GM20000 (cell line): ENCODE measurements around the gene SERGEF.

Experiments used
- DNase-seq: peaks from one replicate; pipeline ENCODE4 v3.0.0; 2012; ENCODE audit warnings: low spot score
- TF ChIP-seq, protein P1 (sequence below): IDR thresholded peaks from 2 replicates; pipeline ENCODE4 v1.5.1; 2012; ENCODE audit warnings: mild to moderate bottlenecking, control low read depth; ENCODE audit errors: extremely low read depth, missing control alignments

SERGEF gene

DNA sequence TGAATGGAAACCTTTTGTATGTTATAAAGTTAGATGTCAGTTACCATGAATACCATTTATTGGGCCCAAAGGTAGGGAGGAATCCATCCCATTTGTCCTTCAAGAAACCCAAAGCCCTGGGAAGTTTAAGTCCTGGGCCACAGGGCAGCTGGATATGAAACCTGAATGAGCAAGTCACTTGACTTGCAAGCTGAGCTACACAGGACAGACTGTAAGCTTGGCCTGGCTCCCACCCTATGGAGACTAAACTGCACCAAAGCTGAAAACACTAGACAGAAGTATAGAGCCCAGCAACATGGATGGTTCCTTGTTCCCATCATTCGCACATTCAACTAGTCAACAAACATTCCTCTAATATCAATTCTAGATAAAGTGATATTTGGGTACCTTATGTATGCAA is 207.0 kb downstream of the SERGEF start:
- DNase-seq = no peak
- TF ChIP-seq, protein P1, sequence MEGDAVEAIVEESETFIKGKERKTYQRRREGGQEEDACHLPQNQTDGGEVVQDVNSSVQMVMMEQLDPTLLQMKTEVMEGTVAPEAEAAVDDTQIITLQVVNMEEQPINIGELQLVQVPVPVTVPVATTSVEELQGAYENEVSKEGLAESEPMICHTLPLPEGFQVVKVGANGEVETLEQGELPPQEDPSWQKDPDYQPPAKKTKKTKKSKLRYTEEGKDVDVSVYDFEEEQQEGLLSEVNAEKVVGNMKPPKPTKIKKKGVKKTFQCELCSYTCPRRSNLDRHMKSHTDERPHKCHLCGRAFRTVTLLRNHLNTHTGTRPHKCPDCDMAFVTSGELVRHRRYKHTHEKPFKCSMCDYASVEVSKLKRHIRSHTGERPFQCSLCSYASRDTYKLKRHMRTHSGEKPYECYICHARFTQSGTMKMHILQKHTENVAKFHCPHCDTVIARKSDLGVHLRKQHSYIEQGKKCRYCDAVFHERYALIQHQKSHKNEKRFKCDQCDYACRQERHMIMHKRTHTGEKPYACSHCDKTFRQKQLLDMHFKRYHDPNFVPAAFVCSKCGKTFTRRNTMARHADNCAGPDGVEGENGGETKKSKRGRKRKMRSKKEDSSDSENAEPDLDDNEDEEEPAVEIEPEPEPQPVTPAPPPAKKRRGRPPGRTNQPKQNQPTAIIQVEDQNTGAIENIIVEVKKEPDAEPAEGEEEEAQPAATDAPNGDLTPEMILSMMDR = no peak

- no peak for DNase-seq
- TF ChIP-seq, protein P1 = no peak
These were observed 207.8 kb downstream of the SERGEF start for GRCh38 chr11:17805043-17805442.

GRCh38 chr11:17803754-17804334 is 209.0 kb downstream of the SERGEF start:
- TF ChIP-seq, protein P1 = no peak
- DNase-seq = no peak

GRCh38 chr11:17802491-17802890 is 210.4 kb downstream of the SERGEF start:
- no peak for DNase-seq
- TF ChIP-seq, protein P1 = no peak

DNA sequence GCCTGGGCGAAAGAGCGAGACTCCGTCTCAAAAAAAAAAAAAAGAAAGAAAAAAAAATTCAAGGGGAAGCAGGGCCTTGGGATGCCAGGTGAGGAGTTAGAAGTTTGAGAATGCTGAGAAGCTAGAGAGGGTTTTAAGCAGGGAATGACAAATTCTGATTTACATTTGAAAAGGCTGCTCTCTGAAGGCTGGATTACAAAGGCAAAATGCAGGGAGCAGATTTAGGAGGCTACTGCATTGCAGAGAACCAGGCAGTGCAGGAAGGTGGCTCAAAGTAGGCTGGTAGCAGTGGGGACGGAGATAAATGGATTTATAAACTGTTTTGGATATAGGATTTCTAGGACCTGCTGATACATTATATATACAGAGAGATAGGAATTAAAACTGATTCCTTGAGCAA is 211.7 kb downstream of the SERGEF start:
- no peak for DNase-seq
- TF ChIP-seq, protein P1 = no peak

GRCh38 chr11:17799147-17799546 is 213.7 kb downstream of the SERGEF start:
- DNase-seq = no peak
- TF ChIP-seq, protein P1 = no peak

DNA sequence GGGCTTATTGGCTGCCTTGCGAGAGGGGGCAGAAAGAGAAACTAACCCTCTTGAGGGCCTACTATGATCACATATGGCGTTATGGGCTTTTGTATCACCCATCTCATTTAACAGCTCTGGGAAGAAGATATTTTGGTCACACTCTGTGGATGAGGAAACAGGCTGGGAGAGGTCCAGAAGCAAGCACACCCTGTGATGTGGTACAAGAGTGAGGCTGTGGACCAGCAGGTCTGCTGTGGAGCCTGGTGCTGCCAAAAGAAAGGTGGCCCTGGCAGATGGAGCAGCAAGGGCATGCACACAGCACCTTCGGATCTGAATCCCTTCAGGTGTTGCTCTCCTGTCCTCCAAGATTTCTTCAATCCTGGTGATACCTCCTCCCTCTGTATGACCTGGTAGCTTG is 214.1 kb downstream of the SERGEF start:
- DNase-seq = no peak
- TF ChIP-seq, protein P1 = no peak
